ENCODE data around the gene HJURP. TPM values are rescaled to one million over a fixed set of nuclear protein-coding genes. Genes with fewer than 3 reads are reported as not detected.

Gene HJURP
- total and polyA plus RNA-seq, 4 donors: 0.84 to 4.1 (median 2.0) TPM

GRCh38 chr2:233839447-233839820 lies 14.9 kb downstream of the HJURP start:
- Histone ChIP-seq H3K4me3 (no peak overlapping the region), H3K27ac (ENCODE audit: low read depth in 1 of 2, low read length in 1 of 2) (no peak overlapping the region), H3K4me1 (ENCODE audit: control insufficient read depth in 5 of 5, insufficient read depth in 5 of 5, low read length in 5 of 5) (no peaks in the 10 kb centered on the region), H3K27me3 (ENCODE audit: control insufficient read depth in 3 of 3, insufficient read depth in 3 of 3, low read length in 2 of 3) (no peaks in the 10 kb centered on the region), H3K9ac (ENCODE audit: insufficient read depth in 1 of 2, low read length in 2 of 2) (no peak overlapping the region), H3K36me3 (ENCODE audit: control insufficient read depth in 4 of 4, insufficient read depth in 4 of 4, low read length in 4 of 4) (peaks cover 0 to 34% (median 8%) of the 10 kb centered on the region in 4 donors), H3K9me3 (ENCODE audit: control insufficient read depth in 4 of 4, insufficient read depth in 3 of 4, low read length in 3 of 4) (no peaks in the 10 kb centered on the region)
- no peak for TF ChIP-seq CTCF (IDR thresholded peaks at IDR 0.05; ENCODE audit: control extremely low read depth, extremely low read depth)
- ATAC-seq (ENCODE audit: insufficient read depth, low FRiP score) (no peak), DNase-seq (no peak)
- 96 to 97% methylated on average over 10 of the region's 10 CpGs for WGBS, 2 donors

DNA sequence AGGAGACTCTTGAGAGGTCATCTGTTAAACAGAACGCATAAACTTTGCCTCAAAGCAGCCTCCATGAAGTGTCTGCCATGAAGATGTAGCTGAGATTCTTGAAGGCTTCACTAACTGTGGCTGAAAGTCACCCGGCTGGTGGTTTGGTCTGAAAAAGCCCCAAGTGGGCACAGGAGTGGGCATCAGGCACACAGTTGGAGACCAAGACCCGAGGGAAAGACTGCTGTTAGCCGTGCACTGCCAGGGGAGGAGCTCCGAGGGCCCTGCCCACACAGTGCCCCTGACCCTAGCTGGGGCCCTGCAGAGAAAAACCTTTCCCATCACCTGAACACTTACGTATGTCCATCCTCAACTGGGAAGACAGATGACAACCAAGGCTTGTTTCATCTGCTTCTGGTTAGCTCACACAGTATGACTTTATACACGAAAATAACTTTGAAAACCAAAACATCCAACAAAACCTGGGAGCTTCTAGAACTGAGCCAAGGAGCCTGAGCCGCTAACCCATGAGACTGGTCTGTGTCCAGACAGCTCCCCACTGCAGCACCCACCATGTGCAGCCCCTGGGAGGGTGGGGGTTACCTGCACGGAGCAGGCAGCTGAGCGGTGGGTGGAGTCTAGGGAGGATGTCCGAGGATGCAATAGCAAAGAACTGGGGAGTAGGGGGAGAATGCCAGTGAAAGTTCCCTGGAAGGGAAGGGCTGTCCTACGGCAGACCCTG lies 15.4 kb downstream of the HJURP start:
- ATAC-seq (ENCODE audit: insufficient read depth, low FRiP score): no peak
- Histone ChIP-seq H3K9me3 (ENCODE audit: control insufficient read depth in 4 of 4, insufficient read depth in 3 of 4, low read length in 3 of 4) (no peaks in the 10 kb centered on the region), H3K4me3 (no peak overlapping the region), H3K4me1 (ENCODE audit: control insufficient read depth in 5 of 5, insufficient read depth in 5 of 5, low read length in 5 of 5) (no peaks in the 10 kb centered on the region), H3K27me3 (ENCODE audit: control insufficient read depth in 3 of 3, insufficient read depth in 3 of 3, low read length in 2 of 3) (no peaks in the 10 kb centered on the region), H3K36me3 (ENCODE audit: control insufficient read depth in 4 of 4, insufficient read depth in 4 of 4, low read length in 4 of 4) (peaks cover 0 to 30% (median 6%) of the 10 kb centered on the region in 4 donors), H3K9ac (ENCODE audit: insufficient read depth in 1 of 2, low read length in 2 of 2) (no peak overlapping the region), H3K27ac (ENCODE audit: low read depth in 1 of 2, low read length in 1 of 2) (no peak overlapping the region)
- no peak for TF ChIP-seq CTCF (IDR thresholded peaks at IDR 0.05; ENCODE audit: control extremely low read depth, extremely low read depth)
- 90 to 96% methylated on average over 12 of the region's 12 CpGs for WGBS, 2 donors
- no peak for DNase-seq

DNA sequence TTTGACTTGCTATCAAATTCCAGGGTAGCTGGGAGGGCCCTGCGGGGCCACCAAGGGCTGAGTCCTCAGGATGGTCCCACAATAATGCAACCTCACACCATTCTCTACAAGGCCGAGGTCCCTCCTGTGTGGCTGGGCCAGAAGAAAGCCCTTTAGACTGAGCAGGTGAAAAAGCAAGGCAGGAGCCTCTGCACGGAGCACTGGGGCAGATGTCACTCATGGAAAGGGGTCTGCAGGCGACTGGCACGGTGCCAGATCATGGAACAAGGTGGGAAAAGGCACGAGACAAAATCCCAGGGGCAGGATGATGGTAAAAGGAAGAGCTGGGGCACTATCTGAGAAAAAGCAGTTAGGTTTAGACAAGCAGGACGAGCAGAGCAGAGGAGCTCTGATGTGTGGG lies 16.1 kb downstream of the HJURP start:
- H3K4me3 ChIP-seq: no peak overlapping the region
- peaks cover 0 to 26% (median 4%) of the 10 kb centered on the region in 4 donors for H3K36me3 ChIP-seq (ENCODE audit: control insufficient read depth in 4 of 4, insufficient read depth in 4 of 4, low read length in 4 of 4)
- H3K9me3 ChIP-seq (ENCODE audit: control insufficient read depth in 4 of 4, insufficient read depth in 3 of 4, low read length in 3 of 4): no peaks in the 10 kb centered on the region
- no peak overlapping the region for H3K27ac ChIP-seq (ENCODE audit: low read depth in 1 of 2, low read length in 1 of 2)
- TF ChIP-seq CTCF (IDR thresholded peaks at IDR 0.05; ENCODE audit: control extremely low read depth, extremely low read depth): no peak
- peaks cover 0 to 2% (median 0%) of the 10 kb centered on the region in 5 donors for H3K4me1 ChIP-seq (ENCODE audit: control insufficient read depth in 5 of 5, insufficient read depth in 5 of 5, low read length in 5 of 5)
- no peak for ATAC-seq (ENCODE audit: insufficient read depth, low FRiP score)
- DNase-seq: no peak
- no peaks in the 10 kb centered on the region for H3K27me3 ChIP-seq (ENCODE audit: control insufficient read depth in 3 of 3, insufficient read depth in 3 of 3, low read length in 2 of 3)
- no peak overlapping the region for H3K9ac ChIP-seq (ENCODE audit: insufficient read depth in 1 of 2, low read length in 2 of 2)
- WGBS, 2 donors: 81 to 84% methylated on average over 7 of the region's 7 CpGs
